HG03571 (cell line): ENCODE data around the gene FBRSL1.

Experiments used
- ATAC-seq: cut with Tn5 transposase; IDR thresholded peaks from one replicate; pipeline ENCODE4 v1.9.1; 2021; ENCODE audit not compliant: unreplicated experiment

The FBRSL1 gene

DNA sequence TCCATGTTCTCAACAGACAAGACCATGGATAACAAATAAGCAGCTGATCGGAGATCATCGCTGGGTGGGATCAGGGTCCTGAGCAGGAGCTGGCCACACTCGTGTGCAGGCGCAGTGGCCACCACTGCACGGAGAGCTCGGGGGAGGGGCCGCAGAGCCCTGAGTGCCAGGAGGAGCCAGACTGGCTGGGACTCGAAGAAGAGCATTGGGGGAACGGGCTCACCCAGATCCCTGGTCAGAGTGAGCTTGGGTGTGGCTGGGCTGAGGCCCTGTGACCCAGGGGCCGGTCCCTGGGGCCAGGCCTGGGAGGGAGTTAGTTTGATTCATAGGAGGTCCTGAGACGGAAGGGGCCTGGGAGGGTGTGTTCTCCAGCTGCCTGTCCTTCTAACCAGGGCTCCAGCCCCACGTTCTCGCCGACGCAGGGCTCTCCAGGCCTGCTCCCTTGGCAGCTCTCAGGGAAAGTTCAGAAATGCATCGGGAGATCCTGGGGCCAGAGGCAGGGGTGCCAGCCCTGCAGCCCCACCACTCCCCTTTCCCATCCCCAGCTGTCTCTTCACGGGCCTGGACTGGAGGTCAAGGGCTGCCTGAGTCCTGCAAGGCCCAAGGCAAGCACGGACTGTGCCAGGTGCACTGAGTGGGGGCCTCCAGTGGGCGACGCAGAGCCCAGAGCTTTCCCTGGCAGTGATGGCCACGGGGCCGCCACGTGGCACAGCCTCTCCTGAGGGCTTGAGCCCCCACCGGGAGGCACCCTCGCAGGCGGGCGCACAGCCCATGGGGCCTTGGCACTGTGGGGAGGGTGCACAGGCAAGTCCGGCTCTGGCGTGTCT, 48.1 kb downstream of the FBRSL1 start:
- ATAC-seq = no peak

DNA sequence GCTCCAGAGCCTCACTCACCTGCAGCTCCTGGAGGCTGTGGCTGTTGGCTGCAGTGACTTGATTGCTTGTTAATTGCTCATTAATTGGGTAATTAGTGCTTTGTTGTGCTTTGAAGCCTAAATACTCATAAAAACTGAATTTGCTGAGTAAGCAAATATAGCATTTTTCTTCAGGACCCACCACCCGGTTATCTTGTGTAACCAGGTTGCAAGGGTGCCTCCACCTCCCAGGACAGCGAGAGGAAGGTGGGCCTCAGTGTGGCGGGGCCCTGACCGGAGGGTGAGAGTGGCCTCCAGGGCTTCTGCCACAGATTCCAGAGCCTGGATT, 48.7 kb downstream of the FBRSL1 start:
- no peak for ATAC-seq

DNA sequence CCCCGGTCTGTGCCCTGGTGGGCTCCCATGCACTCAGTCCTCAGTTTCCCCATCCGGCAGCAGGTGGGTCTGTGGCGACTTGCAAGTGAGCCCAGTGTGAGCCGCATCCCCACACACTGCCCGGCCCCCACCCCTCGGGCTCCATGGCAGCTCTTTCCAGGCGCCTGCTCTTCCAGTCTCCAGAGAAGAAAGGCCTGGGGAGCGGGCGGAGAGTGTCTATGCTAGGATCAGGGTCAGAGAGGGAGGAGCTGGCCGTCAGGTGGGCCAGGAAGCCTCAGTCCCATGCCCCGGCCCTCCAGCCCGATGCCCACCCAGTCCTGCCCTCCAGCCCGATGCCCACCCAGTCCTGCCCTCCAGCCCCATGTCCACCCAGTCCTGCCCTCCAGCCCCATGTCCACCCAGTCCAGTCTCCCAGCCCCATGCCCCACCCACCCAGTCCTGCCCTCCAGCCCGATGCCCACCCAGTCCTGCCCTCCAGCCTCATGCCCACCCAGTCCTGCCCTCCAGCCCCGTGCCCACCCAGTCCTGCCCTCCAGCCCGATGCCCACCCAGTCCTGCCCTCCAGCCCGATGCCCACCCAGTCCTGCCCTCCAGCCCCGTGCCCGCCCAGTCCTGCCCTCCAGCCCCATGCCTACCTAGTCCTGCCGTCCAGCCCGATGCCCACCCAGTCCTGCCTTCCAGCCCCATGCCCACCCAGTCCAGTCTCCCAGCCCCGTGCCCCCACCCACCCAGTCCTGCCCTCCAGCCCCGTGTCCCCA, 49.2 kb downstream of the FBRSL1 start:
- ATAC-seq = no peak

DNA sequence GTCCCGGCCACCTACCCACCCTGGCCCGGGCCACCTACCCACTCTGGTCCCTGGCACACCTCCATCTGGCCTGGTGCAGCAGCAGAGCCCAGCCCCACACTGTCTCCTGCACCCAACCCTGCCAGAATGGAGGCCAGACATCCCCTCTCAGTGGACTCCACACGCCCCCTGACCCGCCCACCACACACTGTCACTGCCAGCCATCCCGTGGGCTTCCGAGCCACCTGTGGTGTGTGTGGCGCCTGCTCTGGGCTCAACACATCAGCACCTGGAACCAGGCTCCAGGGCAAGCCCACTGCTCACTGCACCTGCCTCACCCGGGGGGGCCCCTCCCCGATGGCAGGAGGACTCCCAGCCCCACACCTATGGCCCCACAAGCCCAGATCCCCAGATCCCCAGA, 50.5 kb downstream of the FBRSL1 start:
- no peak for ATAC-seq

DNA sequence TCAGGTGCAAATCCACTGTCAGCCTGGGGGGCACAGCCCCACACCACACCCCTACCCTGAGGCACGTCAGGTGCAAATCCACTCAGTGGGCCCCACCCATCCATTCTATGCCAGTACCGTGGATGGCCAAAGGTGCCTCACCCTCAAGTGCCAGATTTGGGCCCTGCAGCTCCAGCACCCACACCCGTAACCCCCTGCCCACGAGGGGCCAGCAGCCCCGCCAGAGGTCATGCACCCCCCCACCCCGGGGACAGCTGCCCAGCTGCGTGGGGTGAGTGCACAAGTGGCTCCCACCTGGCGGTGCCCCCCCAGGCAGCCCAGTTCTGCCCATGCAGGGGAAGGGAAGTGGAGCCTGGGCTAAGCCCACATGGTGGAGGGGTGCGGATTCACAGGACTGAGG, 51.2 kb downstream of the FBRSL1 start:
- ATAC-seq = no peak

DNA sequence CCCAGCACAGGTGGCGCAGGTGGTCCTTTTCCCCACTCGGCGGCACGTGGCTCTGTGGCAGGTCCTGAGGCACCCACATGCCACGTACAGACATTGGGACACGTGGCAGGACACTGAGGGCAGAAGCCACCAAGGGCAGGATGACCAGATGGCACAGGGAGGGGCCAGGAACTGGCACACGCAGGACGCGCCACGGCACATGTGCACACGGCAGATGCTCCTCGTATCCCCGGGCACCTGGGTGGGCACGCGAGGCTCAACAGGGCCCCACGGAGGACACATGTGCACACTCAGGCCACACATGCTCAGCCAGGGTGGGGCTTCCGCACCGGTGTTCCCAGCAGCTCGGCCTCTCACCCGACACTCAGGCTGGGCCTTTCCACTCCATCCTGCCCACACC, 52.0 kb downstream of the FBRSL1 start:
- ATAC-seq = no peak

DNA sequence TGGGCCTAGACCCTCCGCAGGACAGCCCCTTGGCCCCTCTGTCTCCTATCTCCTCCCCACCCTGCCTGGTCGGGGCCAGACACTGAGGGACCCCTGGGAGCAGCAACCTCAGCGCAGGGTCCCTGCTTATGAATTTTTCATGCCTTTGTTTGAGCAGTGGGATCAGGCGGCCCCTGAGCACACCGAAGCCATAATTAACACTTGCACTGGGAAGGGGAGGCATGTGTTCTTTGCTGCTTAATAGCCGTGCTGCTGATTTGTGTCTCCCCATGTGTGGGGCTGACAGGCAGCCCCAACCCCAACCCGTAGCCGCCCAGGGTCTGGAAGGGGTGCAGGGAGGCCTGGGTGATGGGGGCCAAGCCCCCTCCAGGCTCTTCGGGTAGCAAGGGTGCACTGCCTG, 52.7 kb downstream of the FBRSL1 start:
- no peak for ATAC-seq

DNA sequence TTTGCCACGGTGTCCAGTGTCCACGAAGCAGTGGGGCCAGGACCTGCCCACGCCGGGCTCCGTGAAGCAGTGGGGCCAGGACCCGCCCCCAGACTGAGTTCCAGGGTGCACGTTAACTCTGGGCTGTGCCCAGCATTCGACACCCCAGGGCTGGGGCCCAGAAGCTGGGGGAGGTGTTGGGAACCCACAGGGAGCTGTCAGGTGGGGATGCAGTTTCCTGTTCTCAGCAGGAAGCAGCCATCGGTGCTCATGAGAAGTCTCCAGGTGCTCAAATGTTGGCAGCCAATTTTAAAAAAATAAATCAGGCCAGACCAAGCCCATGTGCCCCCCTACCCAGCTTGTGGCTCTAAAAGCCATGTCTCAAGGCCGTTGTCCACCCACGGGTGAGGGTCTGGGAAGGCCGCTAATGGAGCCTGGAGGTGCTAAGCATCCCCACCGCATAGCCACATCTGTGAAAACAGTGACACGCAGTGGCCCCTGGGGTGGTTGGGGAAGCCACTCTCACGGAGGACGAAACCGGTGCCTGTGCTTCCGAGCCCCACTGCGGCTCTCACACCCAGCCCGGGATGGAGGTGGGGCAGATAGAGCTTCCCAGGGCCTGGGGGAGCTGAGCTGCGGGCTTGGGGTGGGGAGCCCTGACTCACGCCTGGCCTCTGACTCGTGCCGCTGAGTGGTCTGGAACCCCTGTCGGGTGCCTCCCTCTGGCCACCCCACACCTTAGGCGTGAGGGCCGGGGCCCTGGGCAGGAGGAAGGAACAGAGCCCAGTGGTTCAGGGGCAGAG, 53.5 kb downstream of the FBRSL1 start:
- ATAC-seq = no peak

DNA sequence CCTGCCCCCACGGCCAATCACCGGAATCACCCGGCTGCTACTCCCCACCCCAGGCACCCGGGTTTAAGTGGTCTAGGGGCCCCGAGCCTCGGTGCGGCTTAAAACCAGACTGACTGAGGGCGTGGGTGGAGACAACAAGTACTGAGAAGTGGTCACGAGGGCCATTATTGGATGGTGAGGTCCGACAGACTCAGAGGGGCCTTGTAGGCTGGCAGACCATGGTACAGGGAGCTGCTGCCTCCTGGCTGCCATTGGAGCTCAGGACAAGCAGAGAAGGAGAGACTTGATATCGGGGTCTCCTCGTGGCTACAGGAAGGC, 54.1 kb downstream of the FBRSL1 start:
- no peak for ATAC-seq

DNA sequence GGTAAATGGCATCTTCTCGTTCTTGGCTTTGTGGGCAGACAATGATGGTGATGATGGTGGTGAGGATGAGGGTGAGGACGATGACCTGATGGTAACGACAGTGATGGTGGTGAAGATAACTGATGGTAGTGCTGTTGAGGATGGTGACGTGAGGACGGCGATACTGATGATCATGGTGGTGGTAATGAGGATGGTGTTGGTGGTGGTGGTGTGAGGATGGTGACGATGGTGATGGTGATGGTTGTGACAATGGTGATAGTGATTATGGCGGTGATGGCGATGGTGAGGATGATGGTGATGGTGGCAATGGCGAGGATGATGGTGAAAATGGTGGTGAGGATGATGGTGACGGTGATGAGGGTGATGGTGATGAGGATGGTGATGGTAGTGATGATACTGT, 54.5 kb downstream of the FBRSL1 start:
- ATAC-seq = no peak

DNA sequence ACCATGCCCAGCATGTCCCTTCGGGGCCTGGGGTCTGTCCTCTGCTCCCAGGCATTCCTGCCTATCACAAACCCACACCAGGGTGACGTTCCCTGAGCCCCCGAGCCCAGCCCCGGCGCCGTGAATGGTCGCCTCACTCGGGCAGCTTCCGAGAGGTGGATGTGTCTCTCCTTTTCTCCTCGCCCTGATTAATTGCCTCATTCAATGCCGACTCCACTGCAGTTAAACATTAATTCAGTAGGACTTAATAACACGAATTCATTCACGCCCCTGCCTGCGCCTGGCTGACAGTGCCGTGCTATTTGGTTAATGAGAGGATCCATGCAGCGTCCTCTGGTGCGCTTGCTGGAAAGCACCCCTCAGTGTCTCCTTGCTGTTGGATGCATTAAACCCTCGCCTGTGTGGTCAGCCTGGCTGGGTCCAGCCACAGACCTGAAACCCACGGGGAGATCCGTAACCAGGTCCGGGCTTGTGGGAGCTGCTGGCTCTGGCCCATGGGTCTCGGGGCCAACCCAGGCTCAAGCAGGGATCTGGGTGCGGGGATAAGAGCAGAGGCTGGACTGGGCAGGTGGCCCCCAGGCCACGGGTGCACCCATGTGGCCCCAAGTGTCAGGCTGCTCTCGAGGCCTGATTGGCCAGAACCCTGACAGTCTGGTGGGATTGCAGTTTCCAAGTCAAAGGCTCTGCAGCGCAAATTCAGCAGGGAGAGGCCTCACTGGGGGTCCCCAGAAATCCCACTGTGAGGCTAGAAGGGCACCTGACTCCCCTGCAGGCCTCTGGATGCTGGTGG, 55.4 kb downstream of the FBRSL1 start:
- no peak for ATAC-seq

DNA sequence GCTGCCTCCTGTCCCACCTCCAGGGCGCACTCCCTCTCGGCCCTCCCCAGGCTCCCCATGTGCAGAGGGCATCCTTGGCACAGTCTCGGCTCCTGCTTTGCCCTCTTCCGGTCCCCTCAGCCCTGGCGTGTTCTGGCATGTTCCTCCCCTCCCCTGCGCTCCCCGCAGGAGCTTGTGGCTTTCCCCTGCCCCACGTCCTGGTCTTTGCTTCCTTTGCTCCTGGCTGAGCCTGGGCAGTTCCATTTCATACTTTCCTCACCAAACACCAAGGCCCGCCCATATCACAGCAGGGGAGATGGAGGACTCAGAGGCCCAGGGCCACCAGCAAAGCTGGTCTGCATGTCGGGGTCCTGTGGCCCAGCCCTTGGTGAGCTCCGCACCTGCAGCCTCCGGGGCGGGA, 56.0 kb downstream of the FBRSL1 start:
- no peak for ATAC-seq

DNA sequence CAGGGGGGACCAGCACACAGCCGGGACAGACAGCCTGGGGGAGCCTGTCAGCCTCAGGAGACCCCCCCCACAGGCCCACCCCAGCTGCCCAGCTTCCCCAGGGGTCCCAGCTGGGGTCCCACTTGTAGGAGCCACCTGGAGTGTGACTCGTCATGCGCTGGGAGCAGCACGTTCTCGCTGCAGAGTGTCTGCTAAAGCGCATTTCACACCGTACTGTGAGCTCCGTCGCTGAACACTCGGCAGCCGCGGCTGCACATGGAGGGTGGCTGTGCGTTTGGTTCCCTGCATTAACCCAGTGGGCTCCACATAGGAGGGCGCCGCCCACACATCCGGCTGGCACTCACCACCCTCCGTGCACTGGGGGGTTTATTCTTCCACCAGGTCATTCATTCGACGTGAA, 56.7 kb downstream of the FBRSL1 start:
- ATAC-seq = no peak

DNA sequence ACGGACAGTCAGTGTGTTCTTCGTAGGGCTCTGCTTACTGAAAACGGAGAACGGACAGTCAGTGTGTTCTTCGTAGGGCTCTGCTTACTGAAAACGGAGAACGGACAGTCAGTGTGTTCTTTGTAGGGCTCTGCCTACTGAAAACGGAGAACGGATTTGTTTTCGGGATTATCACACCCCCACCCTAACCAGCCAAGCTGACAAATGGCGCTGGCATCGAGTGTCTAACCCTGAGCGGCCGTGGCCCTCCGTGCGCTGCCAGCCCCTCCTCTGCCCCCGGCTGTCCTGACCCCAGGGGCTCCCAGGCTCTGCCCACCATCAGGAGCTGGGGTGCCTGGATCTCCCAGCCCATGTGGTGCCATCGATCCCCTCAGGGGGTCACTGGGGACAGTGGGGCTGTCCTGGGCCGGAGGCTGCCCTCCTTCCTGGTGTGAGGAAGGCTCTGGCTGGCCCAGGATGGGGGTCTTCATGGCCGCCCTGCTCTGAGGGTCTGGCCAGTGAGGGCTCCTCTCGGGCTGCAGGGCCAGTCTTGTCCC, 57.3 kb downstream of the FBRSL1 start:
- no peak for ATAC-seq

DNA sequence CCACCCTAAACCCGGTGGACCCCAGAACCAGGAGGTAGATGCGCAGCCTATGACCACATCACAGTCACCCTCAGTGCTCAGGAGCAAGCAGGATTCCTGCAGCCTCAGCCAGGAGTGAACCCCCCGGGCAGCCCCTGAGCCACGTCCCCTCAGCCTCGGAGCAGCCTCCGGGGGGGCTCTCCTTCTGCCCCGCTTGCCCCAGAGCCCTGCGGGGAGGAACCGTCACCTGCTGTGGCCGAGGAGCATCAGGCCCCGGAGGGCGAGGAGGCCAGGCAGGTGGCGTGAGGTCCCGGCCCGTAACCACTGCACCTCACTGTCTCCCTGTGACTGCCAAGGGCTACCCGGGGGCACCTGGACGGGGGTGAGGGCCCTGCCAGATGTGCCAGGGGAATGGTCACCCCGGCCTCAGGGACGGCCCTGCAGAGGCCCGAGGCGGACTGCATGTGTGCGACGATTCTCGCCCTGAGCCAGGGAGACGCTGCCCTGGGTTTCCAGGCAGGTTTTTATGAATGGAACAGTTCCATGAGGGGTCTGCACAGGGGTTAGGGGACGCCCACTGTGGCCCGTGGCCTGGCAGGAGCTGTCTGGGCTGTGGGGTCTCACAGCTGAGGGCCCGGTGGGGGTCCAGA, 58.6 kb downstream of the FBRSL1 start:
- ATAC-seq = no peak

DNA sequence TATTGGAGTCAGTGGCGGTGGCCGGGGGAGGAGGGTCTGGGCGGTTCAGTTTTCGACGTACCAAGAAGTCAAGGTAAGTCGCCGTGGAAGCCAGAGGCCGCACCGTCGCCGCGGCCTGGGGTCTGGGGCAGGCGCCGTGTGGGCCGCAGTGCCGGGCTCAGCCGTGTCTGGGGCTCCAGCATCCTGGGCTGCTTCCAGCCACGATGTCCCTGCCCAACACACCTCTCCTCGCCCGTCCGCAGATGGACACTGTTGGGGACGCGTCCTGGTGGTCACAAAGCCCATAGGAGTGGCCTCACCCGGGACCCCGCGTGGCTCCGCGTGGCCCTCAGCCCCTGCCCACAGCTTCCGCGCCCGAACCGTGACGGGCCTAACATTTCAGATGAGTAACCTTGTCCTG, 59.1 kb downstream of the FBRSL1 start:
- no peak for ATAC-seq

DNA sequence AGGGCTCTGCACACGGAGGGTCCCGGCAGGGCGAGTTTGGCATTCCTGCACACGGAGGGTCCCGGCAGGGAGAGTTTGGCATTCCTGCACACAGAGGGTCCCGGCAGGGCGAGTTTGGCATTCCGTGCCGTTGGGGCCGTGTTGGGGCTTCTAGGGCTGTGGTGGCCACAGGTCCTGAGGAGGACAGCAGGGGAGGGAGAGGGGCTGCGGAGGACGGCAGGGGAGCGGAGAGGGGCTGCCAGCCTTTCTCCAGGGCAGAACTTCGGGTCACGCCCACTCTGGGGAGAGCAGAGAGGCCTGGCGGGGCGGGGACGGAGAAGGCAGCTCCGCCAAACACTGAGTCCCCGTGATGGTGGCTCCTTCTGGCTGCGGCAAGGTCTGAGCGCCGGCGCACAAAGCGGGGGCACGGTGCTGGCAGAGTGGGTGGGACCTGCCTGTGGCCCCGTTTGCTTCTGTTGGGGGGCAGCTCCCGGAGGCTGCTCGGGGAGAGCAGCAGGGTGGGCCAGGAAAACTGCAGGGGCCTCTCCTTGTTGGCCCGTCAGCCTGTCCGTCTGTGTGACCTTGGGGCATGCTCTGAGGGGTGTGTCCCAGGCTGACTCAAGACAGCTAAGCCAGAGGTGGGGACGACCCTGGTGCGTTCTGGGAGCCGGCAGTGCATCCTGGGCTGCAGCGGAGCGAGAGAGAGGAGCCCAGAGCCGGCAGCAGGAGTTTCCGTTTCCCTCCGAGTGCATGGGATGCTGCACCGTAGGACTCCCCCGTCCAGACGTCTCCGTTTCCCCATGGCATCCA, 60.3 kb downstream of the FBRSL1 start:
- no peak for ATAC-seq

DNA sequence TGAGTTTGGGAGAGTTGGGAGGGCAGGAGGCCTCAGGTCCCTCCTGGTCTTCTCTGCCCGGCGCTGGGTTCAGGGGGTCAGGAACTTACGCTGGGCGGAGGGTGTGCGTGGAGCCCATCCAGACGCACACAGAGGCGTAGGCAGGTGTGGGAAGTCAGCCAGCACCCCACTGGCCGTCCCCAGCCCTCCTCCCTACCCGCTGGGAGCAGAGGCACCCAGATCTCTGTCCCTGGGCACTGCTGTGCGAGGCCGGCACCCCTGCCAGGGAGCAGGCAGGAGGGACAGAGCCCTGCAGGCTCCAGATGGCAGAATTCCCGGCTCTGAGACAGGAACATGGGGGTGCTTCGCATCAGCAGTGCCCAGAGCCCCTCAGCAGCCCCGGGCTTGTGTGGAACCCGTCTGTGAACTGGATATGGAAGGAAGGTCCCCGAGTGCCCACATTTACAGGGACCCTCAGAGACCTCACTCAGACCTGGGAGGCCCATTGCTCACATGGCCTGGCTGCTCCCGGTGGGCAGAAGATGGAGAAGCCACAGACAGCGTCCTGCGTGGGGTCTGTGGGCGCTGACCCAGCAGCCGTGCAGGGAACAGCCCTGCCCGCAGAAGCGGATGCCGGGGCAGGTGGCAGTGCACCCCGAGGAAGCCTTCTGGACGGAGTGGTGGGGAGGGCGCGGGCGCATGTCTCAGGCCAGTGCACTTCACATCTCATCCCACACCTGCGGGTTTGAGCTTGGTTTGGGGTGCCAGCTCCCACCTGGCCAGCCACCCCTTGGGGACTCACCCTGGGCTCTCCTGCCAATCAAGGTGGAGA, 61.1 kb downstream of the FBRSL1 start:
- no peak for ATAC-seq

DNA sequence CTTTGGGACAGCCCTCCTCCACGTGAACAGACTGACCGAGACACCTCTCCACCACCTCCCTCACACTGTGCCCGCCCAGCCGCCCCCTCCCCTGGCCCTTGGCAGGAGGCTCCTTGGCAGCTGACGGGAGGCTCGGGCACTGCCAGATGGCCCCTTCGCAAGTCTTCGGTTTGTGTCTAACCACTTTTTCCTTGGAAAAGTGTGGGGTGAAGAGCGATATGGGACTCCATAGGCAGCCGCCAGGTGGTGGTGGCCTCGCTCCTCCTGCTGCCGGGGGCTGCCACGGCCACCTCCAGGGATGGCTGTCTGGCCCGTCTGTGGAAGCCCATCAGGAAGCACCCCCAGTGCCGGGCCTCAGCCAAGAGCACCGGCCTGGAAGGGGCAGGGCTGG, 61.7 kb downstream of the FBRSL1 start:
- ATAC-seq = no peak
